Suprapubic skin (tissue), 4 donors: ENCODE results near the gene SLC25A43.

Source experiments
- CTCF ChIP-seq, 2 donors: fragments of 200-600 bp in 1 of 2; fragments of 450-650 bp in 1 of 2; sonication (generic) in 1 of 2; IDR thresholded peaks; one replicate each; pipeline ENCODE4 v1.5.1; 2016 to 2019; ENCODE audit warnings: antibody characterized with exemption in 2 of 2, mild to moderate bottlenecking in 1 of 2, moderate library complexity in 1 of 2
- EP300 ChIP-seq: sonication (generic); formaldehyde crosslinking; IDR thresholded peaks from one replicate; pipeline ENCODE4 v1.6.1; 2017; ENCODE audit warnings: antibody characterized with exemption
- POLR2AphosphoS5 ChIP-seq, 3 donors: sonication (generic); formaldehyde crosslinking; IDR thresholded peaks; one replicate each; pipeline ENCODE4 v1.6.1; 2017; ENCODE audit warnings: antibody characterized with exemption in 3 of 3

GRCh38 chrX:119503484-119503861 lies 104.3 kb downstream of the SLC25A43 start:
- TF ChIP-seq EP300 (no peak), CTCF (IDR thresholded peaks at IDR 0.05) (no peak), POLR2AphosphoS5 (IDR thresholded peaks at IDR 0.05) (no peak)
